Activated CD4-positive, CD25-positive, alpha-beta regulatory T cell treated with anti-CD3 and anti-CD28 coated beads, Interleukin-2, amount 50 U/mL, for 72 hours (primary cell): ENCODE data around the gene SNX6.
"Not testable (repeated sequence)": the region's sequence is repeated elsewhere in the genome, so short reads cannot be mapped to it uniquely, and the experiment has no call there.

Experiments
- DNase-seq: peaks from one replicate; pipeline ENCODE4 v3.0.0; 2021

The SNX6 gene

DNA sequence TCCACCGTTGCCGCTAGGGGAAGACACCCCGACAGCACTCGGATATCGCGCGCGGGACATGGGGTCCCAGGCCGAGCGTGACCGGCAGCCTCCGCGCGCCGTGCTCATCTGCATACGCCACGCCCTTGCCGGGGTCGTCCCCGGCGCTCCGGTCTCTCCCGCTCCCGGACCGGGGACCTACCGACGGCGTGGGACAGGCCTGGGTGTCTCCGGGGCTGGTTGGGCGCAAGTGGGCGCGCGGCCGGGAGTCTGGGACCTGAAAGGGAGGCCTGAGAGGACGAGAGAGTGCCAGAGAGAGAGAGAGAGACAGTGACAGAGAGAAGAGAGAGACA lies 73.5 kb downstream of the SNX6 start:
- DNase-seq = not testable (repeated sequence)

DNA sequence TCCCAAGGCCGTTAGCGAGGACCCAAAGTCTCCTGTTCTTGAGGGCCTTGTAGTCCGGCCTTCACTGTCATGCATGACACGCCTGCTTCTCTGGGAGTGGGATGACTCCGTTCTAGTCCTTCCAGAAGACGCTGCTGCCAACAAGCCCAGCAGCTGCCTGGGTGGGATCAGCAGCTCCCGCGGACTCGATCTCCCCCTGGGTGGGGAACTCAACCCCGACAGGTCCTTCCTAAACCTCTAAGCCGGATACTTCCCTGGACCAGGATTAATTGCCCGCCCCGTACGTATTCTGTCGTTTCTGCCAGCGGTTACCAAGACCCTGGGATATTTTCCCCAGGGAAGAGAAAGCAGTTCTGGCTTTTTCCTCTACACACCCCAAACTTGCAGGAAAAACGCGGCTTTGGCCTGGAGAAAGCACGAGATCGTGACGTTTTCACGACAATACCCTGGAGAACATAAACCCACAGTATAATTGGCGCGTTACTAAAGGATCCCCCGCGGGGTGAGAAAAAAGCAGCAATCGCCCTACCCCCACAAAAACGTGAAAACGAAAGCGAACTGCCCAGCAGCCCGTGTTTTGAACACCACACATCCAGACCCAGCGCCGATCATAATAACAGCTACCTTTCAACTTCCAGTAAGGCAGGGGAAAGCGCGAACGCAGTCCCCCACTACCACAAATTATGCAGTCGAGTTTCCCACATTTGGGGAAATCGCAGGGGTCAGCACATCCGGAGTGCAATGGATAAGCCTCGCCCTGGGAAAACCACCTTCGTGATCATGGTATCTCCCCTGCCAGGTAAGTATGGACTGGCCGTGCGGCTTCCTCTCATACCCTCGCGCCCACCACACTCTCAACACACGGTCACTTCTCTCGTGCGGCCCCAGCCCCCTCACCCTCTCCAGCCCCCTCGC lies 74.1 kb downstream of the SNX6 start:
- not testable (repeated sequence) for DNase-seq

DNA sequence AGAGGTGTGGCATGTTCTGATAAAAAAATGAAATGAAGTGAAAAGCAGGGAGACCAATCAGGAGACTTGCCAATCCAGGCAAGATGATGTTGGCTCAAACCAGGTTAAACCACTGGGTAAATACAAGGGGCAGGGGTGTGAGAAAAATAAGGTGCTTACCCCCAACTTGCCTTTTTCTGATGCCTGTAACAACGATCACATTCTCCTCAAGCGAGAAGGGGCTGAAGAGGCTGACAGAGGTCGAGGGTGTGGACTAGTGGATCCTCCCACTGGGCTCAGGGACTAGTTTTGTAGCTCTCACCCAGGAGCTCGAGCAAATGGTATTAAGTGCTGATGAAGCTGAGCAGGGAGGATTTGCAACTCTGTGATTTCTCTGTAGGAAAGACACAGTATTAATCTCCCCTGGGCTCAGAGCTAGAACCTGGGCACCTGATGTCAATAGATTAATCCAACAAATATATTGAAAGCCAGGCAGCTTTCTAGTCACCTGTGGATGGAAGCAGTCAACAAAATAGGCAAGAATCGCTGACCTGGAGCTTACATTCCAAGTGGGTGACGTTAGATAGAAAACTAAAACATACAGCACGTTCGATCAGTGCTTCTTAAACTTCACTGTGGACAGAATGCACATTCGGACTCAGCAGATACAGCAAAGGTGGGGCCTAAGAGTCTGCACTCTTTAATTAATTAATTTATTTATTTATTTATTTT lies 75.3 kb downstream of the SNX6 start:
- no peak for DNase-seq

DNA sequence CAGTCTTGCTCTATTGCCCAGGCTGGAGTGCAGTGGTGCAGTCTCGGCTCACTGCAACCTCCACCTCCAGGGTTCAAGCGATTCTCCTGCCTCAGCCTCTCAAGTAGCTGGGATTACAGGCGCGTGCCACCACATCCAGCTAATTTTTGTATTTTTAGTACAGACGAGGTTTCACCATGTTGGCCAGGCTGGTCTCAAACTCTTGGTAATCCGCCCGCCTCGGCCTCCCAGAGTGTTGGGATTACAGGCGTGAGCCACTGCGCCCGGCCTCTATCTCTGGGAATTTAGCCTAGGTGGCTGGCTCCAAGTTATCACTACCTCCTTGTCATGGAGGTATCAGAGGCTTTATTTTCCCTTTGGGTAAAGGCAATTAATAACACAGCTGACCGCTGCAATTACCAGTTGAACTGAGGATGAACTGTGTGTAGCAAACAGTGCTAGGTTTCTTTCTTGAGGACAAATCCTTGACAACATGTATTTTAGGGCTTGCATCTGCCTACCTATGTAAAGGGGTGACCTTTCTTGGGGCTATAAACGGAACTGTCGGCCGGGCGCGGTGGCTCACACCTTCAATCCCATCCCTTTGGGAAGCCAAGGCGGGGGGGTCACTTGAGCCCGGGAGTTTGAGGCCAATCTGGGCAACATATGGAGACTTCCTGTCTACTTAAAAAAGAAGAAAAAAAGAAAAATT lies 80.5 kb downstream of the SNX6 start:
- not testable (repeated sequence) for DNase-seq

DNA sequence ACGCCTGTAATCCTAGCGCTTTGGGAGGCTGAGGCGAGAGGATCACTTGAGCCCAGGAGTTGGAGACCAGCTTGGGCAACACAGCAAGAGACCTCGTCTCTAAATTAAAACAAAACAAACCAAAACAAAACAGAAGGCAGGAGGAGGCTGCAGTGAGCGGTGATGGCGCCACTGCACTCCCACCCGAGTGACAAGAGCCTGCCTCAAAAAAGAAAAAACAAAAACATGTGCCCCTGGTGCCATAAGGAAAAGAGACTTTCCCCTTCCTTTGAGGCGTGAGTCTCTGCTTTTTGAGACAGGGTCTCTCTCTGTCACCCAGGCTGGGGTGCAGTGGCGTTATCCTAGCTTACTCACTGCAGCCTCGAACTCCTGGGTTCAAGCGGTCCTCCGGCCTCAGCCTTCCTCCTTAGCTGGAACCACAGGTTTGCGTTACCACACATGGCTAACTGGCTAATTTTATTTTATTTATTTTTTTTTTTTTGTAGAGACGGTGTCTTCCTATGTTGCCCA lies 81.4 kb downstream of the SNX6 start:
- no peak for DNase-seq

DNA sequence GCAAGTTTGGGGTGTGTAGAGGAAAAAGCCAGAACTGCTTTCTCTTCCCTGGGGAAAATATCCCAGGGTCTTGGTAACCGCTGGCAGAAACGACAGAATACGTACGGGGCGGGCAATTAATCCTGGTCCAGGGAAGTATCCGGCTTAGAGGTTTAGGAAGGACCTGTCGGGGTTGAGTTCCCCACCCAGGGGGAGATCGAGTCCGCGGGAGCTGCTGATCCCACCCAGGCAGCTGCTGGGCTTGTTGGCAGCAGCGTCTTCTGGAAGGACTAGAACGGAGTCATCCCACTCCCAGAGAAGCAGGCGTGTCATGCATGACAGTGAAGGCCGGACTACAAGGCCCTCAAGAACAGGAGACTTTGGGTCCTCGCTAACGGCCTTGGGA lies 82.8 kb downstream of the SNX6 start:
- DNase-seq = not testable (repeated sequence)

DNA sequence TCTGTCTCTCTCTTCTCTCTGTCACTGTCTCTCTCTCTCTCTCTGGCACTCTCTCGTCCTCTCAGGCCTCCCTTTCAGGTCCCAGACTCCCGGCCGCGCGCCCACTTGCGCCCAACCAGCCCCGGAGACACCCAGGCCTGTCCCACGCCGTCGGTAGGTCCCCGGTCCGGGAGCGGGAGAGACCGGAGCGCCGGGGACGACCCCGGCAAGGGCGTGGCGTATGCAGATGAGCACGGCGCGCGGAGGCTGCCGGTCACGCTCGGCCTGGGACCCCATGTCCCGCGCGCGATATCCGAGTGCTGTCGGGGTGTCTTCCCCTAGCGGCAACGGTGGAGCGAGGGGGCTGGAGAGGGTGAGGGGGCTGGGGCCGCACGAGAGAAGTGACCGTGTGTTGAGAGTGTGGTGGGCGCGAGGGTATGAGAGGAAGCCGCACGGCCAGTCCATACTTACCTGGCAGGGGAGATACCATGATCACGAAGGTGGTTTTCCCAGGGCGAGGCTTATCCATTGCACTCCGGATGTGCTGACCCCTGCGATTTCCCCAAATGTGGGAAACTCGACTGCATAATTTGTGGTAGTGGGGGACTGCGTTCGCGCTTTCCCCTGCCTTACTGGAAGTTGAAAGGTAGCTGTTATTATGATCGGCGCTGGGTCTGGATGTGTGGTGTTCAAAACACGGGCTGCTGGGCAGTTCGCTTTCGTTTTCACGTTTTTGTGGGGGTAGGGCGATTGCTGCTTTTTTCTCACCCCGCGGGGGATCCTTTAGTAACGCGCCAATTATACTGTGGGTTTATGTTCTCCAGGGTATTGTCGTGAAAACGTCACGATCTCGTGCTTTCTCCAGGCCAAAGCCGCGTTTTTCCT lies 83.4 kb downstream of the SNX6 start:
- not testable (repeated sequence) for DNase-seq

DNA sequence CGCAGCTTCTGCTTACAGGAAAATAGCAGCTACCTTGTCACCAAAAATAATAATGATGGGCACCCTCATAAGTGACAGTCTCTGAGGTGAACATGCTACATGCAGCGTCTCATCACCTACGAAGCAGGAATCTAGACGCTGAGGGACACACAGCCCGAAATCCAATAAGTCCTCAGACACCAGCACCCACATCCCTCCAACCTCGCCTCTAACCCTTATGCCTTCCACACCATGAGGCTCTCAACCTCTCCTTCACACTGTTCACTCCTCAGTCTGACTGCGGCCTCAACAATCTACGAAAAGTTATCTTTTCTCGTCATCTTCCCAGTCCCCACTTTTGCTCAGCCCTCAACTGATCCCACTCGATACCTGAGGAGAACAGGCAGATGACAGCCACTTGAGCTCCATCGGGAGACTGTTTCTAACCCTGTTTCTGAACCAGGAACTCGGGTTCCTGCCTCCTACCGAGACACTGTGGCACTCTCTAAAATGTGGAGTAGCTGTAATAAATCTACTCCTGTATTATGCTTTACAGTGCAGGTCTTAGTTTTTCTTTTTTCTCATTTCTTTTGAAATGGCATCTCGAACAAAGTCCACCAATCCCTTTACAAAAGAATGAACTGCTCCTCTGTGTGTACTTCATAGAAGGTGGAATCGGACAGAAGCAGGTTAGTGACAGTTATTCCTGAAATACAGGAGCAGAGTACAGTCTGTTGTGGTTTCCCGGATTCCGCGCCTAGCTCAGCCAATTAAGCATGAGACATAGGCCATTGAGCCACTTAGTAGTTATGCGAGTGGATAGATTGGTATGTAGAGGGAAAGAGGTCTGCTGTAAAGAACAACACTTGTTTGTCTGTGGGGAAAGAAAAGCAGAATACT lies 89.5 kb downstream of the SNX6 start:
- DNase-seq = not testable (repeated sequence)

DNA sequence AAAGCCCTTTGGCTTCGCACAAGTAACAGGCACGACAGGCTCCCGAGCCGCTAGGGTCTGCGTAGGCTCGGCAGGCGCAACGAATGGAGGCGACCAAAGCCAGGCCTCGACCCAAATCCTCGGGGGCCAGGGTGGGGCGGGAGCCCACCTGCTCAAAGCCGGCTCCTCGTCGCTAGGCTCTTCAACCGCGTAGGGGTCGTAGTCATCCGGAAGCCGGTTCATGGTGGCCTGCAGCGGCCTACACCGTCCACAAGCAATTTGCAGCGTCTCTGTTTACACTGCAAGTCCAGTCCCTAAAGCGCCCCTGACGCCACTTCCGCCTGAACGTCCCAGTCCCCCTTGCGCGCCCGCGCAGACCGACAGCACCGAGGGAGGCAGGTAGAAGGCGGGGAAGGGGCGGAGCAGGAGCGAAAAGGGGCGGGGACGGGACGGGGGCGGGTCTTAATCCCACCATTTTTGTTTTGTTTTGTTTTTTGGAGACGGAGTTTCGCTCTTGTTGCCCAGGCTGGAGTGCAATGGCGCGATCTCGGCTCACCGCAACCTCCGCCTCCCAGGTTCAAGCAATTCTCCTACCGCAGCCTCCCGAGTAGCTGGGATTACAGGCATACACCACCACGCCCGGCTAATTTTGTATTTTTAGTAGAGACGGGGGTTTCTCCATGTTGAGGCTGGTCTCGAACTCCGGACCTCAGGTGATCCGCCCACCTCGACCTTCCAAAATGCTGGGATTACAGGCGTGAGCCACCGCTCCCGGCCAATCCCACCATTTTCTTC lies 90.4 kb downstream of the SNX6 start, which contains the start of gene EAPP:
Gene EAPP (minus strand): TSS at position 295 of the 774 bp plus-strand sequence. CDS start 73 bp downstream, at position 222.
- peak; percentile 90 for DNase-seq

DNA sequence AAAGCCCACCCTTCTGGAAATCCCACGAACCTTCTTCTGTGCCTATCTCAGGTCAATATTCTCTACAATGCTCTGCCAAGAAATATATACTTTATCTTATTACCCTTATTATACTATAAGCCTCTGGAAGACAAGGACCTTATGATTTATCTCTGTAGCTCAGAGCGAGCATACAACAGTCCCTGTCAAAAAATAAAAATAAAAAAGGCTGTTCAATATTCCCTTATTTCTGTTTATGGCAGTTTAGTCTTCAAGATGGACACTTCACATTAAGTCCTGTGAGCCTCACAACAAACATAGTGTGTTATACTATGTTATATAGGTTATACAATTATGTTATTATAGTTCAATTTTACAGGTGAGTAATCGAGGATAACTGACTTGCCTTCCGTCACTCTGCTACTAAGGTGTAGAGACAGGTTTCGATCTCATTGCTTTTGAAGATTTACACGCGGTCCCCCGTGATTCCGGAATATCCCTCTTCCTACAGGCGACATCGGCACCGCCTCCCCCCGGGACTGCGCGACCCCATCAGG lies 91.0 kb downstream of the SNX6 start:
- no peak for DNase-seq

DNA sequence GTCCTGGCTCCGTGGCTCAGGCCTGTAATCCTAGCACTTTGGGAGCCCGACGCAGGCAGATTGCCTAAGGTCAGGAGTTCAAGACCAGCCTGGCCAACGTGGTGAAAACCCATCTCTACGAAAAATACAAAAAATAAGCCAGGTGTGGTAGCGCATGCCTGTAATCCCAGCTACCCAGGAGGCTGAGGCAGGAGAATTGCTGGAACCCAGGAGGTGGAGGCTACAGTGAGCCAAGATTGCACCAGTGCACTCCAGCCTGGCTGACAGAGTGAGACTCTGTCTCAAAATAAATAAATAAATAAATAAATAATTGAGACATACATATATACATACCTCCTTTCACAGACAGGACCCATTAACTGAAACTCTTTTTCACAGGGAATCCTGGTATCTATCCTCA lies 91.9 kb downstream of the SNX6 start:
- DNase-seq = not testable (repeated sequence)

DNA sequence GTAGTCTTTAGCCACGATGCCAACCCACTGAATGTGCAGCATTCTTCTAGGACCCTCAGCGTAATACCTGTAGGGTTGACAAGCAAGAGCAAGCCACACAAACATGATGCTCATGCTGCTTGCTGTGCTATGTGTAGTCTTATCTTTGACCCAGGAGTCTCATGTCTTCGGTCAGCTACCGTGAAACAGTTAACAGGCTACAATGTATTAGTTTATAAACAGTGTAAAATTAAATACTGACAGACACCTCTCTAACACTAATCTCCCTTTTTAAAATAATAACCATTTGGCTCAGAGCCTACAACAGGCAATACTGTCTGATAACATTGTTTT lies 92.3 kb downstream of the SNX6 start:
- DNase-seq = no peak

DNA sequence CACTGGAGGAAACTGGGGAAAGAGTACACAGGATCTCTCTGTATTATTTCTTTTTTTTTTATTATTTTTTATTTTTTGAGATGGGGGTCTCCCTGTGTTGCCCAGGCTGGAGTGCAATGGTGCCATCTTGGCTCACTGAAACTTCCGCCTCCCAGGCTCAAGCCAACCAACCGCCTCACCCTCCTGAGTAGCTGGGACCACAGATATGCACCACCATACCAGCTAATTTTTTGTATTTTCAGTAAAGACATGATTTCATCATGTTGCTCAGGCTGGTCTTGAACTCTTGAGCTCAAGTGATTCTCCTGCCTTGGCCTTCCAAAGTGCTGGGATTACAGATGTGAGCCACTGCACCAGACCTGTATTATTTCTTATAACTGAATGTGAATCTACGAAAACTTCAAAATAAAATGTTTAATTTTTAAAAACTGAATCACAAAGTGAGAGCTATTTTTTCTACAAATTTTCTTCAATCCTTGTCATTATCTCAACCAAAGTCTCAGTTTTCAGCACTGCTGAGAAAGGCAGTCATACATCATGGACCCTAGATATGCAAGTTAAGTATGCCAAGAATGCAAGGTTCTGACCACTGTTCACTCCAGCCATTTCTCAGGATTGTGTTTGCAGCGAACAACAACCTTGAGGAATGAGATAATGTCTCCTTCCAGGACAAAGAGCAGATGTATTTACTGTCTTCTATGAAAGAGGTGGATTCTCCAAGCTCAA lies 92.8 kb downstream of the SNX6 start:
- DNase-seq = no peak

DNA sequence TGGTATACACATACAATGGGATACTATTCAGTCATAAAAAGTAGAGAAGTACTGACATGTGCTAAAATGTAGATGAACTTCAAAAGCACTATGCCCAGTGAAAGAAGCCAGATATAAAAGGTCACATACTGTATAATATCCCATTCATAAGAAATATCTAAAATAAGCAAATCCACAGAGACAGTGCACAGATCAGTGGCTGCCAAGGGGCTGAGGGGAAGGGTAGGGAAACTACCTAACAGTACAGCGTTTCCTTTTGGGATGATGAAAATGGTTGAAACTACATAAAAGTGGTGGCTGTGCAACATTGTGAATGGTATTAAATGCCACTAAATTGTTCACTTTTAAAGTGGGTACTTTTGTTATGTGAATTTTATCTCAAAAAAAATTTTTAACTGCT lies 102.4 kb downstream of the SNX6 start:
- no peak for DNase-seq

DNA sequence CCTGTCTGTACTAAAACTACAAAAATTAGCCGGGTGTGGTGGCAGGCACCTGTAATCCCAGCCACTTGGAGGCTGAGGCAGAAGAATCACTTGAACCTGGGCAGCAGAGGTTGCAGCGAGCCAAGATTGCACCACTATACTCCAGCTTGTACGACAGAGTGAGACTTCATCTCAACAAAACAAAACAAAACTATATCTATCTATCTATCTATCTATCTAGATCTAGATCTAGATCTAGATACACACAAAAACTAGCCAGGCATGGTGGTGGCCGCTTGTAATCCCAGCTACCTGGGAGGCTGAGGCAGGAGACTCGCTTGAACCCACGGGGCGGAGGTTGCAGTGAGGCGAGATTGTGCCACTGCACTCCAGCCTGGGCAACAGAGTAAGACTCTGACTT lies 105.7 kb downstream of the SNX6 start:
- not testable (repeated sequence) for DNase-seq

DNA sequence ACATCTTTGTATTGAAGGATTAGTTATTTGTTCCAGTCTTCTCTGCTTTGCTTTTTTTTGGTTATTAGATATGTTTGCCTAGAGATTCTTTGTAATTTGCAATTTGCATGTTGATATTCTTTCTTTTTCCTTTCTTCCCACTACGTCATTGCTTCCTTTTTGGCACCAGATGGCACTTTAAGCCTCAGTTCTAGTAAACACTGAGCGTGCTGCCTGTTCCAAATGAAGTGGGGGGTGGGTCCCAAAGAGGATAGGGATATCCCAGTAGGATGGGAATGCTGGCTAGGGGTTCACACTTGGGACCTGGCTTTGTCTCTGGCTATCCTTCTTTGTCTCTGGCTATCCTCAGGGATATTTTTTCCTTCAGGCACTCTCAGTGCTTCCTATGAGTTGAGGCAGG lies 107.5 kb downstream of the SNX6 start:
- no peak for DNase-seq

DNA sequence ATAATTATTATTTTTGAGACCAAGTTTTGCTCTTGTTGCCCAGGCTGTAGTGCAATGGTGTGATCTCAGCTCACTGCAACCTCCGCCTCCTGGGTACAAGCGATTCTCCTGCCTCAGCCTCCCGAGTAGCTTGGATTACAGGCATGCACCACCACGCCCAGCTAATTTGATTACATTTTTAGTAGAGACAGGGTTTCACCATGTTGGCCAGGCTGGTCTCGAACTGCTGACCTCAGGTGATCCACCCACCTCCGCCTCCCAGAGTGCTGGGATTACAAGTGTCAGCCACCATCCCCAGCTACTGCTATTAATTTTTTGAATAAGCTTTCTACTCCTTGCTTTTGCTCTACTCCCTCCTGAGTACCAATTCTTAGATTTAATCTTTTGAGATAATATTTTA lies 108.9 kb downstream of the SNX6 start:
- DNase-seq = not testable (repeated sequence)

DNA sequence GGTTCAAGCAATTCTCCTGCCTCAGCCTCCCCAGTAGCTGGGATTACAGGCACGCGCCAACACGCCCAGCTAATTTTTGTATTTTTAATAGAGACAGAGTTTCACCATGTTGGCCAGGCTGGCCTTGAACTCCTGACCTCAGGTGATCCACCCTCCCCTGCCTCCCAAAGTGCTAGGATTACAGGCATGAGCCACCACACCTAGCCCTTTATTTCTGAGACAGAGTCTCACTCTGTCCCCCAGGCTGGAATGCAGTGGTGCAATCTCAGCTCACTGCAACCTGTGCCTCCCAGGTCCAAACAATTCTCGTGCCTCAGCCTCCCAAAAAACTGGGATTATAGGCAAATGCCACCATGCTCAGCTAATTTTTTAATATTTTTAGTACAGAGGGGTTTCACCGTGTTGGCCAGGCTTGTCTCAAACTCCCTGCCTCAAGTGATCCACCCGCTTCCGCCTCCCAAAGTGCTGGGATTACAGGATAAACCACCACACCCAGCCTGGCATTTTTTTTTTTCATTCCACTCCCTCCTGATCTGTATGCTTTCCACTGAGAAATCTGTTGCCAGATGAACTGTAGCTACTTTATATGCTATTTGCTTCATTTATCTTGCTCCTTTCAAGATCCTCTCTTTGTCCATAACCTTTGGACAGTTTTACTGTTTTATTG lies 109.5 kb downstream of the SNX6 start:
- DNase-seq = not testable (repeated sequence)
